K562 (cell line): ENCODE measurements around the gene GPC2. TPM values are rescaled to one million over a fixed set of nuclear protein-coding genes. Genes with fewer than 3 reads are reported as not detected.
A peak's percentile ranks its signal among the peaks of the same experiment; 100 is the strongest.

Source experiments
- ATAC-seq: fragments of 200-7000 bp; cut with Tn5 transposase; 3 replicates; pipeline ENCODE4 v1.9.1; 2020; ENCODE audit warnings: moderate library complexity
- BruUV-seq: library from RNA; stranded (reverse); fragments of 400-500 nt; replicated peaks from 2 replicates; lab custom pipeline; 2021; lab: Mats Ljungman, UMichigan
- CTCF ChIA-PET: fragments of 300-600 bp; formaldehyde crosslinking; extraction: SDS; loops from one replicate; lab custom pipeline; 2021; ENCODE audit warnings: low intra/inter-chr PET ratio; lab: Yijun Ruan, JAX
- POLR2A ChIA-PET: fragments of 300-600, 350-650 bp; sonication (Branson Sonifier 250); formaldehyde crosslinking; extraction: SDS; loops from one replicate; lab custom pipeline; 2021; ENCODE audit warnings: antibody characterized with exemption, inconsistent platforms; lab: Yijun Ruan, JAX
- DNase-seq, 4 experiments: peaks; one replicate each; pipeline versions ENCODE4 v3.0.0 to v3.0.0-alpha.2; 2011 to 2018; ENCODE audit warnings: low spot score in 3 of 4, mixed read lengths in 3 of 4; ENCODE audit errors: extremely low read depth in 1 of 4
- FAIRE-seq: peaks from 2 replicates; lab custom pipeline; 2011; peaks lifted over from hg19 to GRCh38; lab: Jason Lieb, UNC
- H2AFZ ChIP-seq: 2 replicates; pipeline ENCODE4 v1.6.0; 2011; ENCODE audit warnings: low read depth, low read length, control low read depth, inconsistent platforms
- H3K27ac ChIP-seq: fragments of 200-600 bp; 3 replicates; pipeline ENCODE4 v1.8.0; 2011; ENCODE audit warnings: low read depth, mild to moderate bottlenecking, control low read depth, inconsistent platforms, low read length, moderate library complexity, mixed read lengths; ENCODE audit errors: extremely low read depth
- H3K27me3 ChIP-seq, 2 experiments: fragments of 300-600 bp in 1 of 2; 2 replicates in 1 of 2; 3 replicates in 1 of 2; pipeline versions ENCODE4 v1.6.0 to v1.8.0; 2011; ENCODE audit warnings: inconsistent platforms in 2 of 2, low read length in 2 of 2, mild to moderate bottlenecking in 1 of 2, mixed read lengths in 1 of 2, moderate library complexity in 1 of 2; ENCODE audit not compliant: control insufficient read depth in 2 of 2, insufficient read depth in 2 of 2
- H3K36me3 ChIP-seq: fragments of 300-600 bp; 3 replicates; pipeline ENCODE4 v1.8.0; 2011; ENCODE audit warnings: mild to moderate bottlenecking, low read length, inconsistent platforms; ENCODE audit not compliant: control insufficient read depth, insufficient read depth
- H3K4me1 ChIP-seq, 2 experiments: fragments of 200-600 bp in 1 of 2; replicated peaks in 1 of 2; 2 replicates in 1 of 2; 3 replicates in 1 of 2; pipeline versions ENCODE4 v1.5.1 to v1.8.0; 2011; ENCODE audit warnings: inconsistent platforms in 2 of 2, low read length in 2 of 2, mild to moderate bottlenecking in 1 of 2, mixed read lengths in 1 of 2, moderate library complexity in 1 of 2; ENCODE audit not compliant: control insufficient read depth in 2 of 2, insufficient read depth in 2 of 2
- H3K4me2 ChIP-seq: 2 replicates; pipeline ENCODE4 v1.6.1; 2011; ENCODE audit warnings: low read length, control low read depth, inconsistent platforms, mixed read lengths; ENCODE audit not compliant: insufficient read depth
- H3K4me3 ChIP-seq: fragments of 200-600 bp; sonication (generic), shearing (Covaris generic); 2 replicates; pipeline ENCODE4 v1.5.1; 2016; ENCODE audit warnings: control low read depth, inconsistent platforms
- H3K79me2 ChIP-seq: fragments of 200-600 bp; 3 replicates; pipeline ENCODE4 v1.8.0; 2011; ENCODE audit warnings: low read length, inconsistent platforms; ENCODE audit not compliant: control insufficient read depth, insufficient read depth
- H3K9ac ChIP-seq, 2 experiments: 2 replicates each; pipeline versions ENCODE4 v1.6.0 to v1.6.1; 2011; ENCODE audit warnings: low read depth in 2 of 2, low read length in 2 of 2, control low read depth in 1 of 2, inconsistent platforms in 1 of 2, mild to moderate bottlenecking in 1 of 2, mixed read lengths in 1 of 2; ENCODE audit not compliant: insufficient read depth in 1 of 2
- H3K9me1 ChIP-seq: one replicate; pipeline ENCODE4 v1.6.0; 2011; ENCODE audit warnings: inconsistent platforms, mild to moderate bottlenecking, low read length, moderate library complexity; ENCODE audit not compliant: control insufficient read depth, insufficient read depth
- H3K9me3 ChIP-seq: replicated peaks from 2 replicates; pipeline ENCODE4 v1.5.1; 2011; ENCODE audit warnings: low read depth, low read length, inconsistent platforms; ENCODE audit not compliant: control insufficient read depth, insufficient read depth
- H4K20me1 ChIP-seq: replicated peaks from 2 replicates; pipeline ENCODE4 v1.6.1; 2011; ENCODE audit warnings: low read length, inconsistent platforms, mixed read lengths; ENCODE audit not compliant: control insufficient read depth, insufficient read depth
- PCBP1 ChIP-seq: fragments of 200-400 bp; formaldehyde crosslinking; IDR thresholded peaks from 2 replicates; pipeline ENCODE4 v1.6.1; 2018; ENCODE audit warnings: mild to moderate bottlenecking, low read depth, low read length; ENCODE audit not compliant: poor library complexity, severe bottlenecking
- REST ChIP-seq, 2 experiments: fragments of 450-650 bp; formaldehyde crosslinking in 1 of 2; IDR thresholded peaks; 2 replicates each; pipeline versions ENCODE4 v1.4.0 to v1.6.1; 2014 to 2020; ENCODE audit warnings: mild to moderate bottlenecking in 2 of 2, borderline replicate concordance in 1 of 2, low read depth in 1 of 2
- WGBS: fragments of 100-300 bp; shearing (Covaris generic); methylation state at CpG from one replicate; pipeline ENCODE4 v1.1.6; 2016; ENCODE audit warnings: low coverage, mixed read lengths; ENCODE audit not compliant: insufficient coverage; ENCODE audit errors: missing lambda C conversion rate; 5-methylcytosine and 5-hydroxymethylcytosine counted together
- in situ Hi-C: fragments of 300-500 bp; cut with MboI; formaldehyde crosslinking; loops from 4 replicates; pipeline ENCODE4 v1.15.0; 2018; ENCODE audit warnings: inconsistent platforms, mixed read lengths
- intact Hi-C: fragments of 100-400 bp; cut with micrococcal nuclease; formaldehyde crosslinking; loops from 2 replicates; pipeline ENCODE4 v1.14.2; 2022
- polyA plus RNA-seq, 8 experiments: library from polyadenylated mRNA; depleted of rRNA in 4 of 8; stranded (reverse) in 5 of 8; unstranded in 3 of 8; fragments of >200 nt; fragmentation: Nextera tagmentation in 2 of 8; fragmentation: Illumina TruSeq in 1 of 8; extraction: Ambion mirVana in 2 of 8; extraction: Trizol in 1 of 8; gene quantifications; 2 replicates each; pipeline versions ENCODE4 v1.2.1 to v1.2.3, GENCODE V29; 2011 to 2014; ENCODE audit warnings: inconsistent platforms in 1 of 8, missing spikeins in 1 of 8
- total RNA-seq, 7 experiments: library from RNA; depleted of rRNA in 6 of 7; stranded (reverse); fragments of >200 nt in 6 of 7; fragmentation: Illumina TruSeq in 2 of 7; extraction: Trizol in 2 of 7; gene quantifications; 2 replicates each; pipeline versions ENCODE4 v1.2.1 to v1.2.3, GENCODE V29; 2011 to 2021; ENCODE audit warnings: low replicate concordance in 1 of 7

The GPC2 gene
- total and polyA plus RNA-seq, 9 of the 15 experiments (the other 6 are each of a cell fraction or from before 2014, with no cell fraction given) = 0.06 to 7.7 (median 1.4) TPM; not detected in 1

GRCh38 chr7:100157069-100157333, 20.2 kb downstream of the GPC2 start:
- in situ Hi-C loops = no loop called here
- no peaks in the 10 kb centered on the region for H3K9me1 ChIP-seq
- ChIA-PET POLR2A (interaction anchor here (0.7 to 2.1 kb wide), 7 partner anchors 10 to 45 kb away, joined by 3 to 8 read pairs (median 3); partner anchors contain the start of gene GAL3ST4), CTCF (interaction anchor here (1.1 kb wide), 1 partner anchor 59 kb away, joined by 3 read pairs; no protein-coding TSS in a partner anchor)
- H3K9ac ChIP-seq = peak overlapping the region; percentile 90 to 98
- ATAC-seq (no peak), FAIRE-seq (no peak)
- intact Hi-C loops = loop anchor here (5.0 kb wide), 1 partner anchor 115 kb away; no protein-coding TSS in a partner anchor
- H4K20me1 ChIP-seq = peaks cover 10% of the 10 kb centered on the region
- H3K4me1 ChIP-seq = peaks cover 36 to 77% of the 10 kb centered on the region in 2 experiments
- BruUV-seq = no TSS peak
- TF ChIP-seq REST (IDR thresholded peaks at IDR 0.05; ENCODE audit: borderline replicate concordance) = peak; percentile 41; the same call in 1 of the 2 replicates
- no peak for TF ChIP-seq REST (CRISPR knock-in tag; IDR thresholded peaks at IDR 0.05; ENCODE audit: low read depth)
- TF ChIP-seq PCBP1 = no peak
- TF ChIP-seq, all 486 proteins: peak for 1
- peaks cover 30% of the 10 kb centered on the region for H3K79me2 ChIP-seq
- H3K27ac ChIP-seq = peak overlapping the region; percentile 91
- H3K9me3 ChIP-seq = no peaks in the 10 kb centered on the region
- H3K27me3 ChIP-seq = no peaks in the 10 kb centered on the region
- H2AFZ ChIP-seq = no peak overlapping the region
- no peak for DNase-seq
- WGBS = 19% methylated on average over 5 of the region's 5 CpGs
- peaks cover 51% of the 10 kb centered on the region for H3K36me3 ChIP-seq
- peak overlapping the region; percentile 89 for H3K4me2 ChIP-seq
- H3K4me3 ChIP-seq = peak overlapping the region; percentile 99; the same call in 1 of the 2 replicates
